ENCODE results near the gene DIAPH2. TPM values are rescaled to one million over a fixed set of nuclear protein-coding genes. Genes with fewer than 3 reads are reported as not detected.

The DIAPH2 gene
- total and polyA plus RNA-seq, 2 donors from 2014 or later, result 2.1 to 15.0 TPM

DNA sequence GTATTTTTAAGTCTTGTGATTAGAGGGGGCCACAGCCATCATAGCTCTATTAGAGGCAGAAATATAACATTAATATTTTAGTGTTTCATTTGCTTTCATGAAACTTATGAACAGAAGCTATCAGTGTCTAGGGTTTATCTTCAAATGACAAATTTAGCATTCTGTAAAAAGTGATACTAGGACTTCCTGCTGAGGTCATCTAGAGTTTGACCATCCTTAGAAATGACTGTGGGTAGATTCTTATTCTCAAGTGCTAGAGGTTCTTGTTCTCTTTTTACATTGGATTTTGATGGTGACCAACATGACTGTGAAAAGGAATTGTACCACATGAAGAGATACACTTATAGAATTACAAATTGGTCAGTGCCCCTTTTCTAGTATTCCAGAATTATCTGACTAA lies 767.6 kb downstream of the DIAPH2 start:
- H3K4me1 ChIP-seq (ENCODE audit: control insufficient read depth in 2 of 3, insufficient read depth in 2 of 3, low read depth in 1 of 3, low read length in 3 of 3), result no peaks in the 10 kb centered on the region
- intact Hi-C loops (cut with DNase I), result no loop called here
- H3K36me3 ChIP-seq (ENCODE audit: control insufficient read depth in 2 of 3, insufficient read depth in 3 of 3, low read length in 3 of 3), result no peaks in the 10 kb centered on the region
- no peak overlapping the region for H3K9ac ChIP-seq (ENCODE audit: low read length in 3 of 3)
- H3K27ac ChIP-seq (ENCODE audit: low read depth in 2 of 2, low read length in 2 of 2), result no peak overlapping the region
- TF ChIP-seq, protein P1, sequence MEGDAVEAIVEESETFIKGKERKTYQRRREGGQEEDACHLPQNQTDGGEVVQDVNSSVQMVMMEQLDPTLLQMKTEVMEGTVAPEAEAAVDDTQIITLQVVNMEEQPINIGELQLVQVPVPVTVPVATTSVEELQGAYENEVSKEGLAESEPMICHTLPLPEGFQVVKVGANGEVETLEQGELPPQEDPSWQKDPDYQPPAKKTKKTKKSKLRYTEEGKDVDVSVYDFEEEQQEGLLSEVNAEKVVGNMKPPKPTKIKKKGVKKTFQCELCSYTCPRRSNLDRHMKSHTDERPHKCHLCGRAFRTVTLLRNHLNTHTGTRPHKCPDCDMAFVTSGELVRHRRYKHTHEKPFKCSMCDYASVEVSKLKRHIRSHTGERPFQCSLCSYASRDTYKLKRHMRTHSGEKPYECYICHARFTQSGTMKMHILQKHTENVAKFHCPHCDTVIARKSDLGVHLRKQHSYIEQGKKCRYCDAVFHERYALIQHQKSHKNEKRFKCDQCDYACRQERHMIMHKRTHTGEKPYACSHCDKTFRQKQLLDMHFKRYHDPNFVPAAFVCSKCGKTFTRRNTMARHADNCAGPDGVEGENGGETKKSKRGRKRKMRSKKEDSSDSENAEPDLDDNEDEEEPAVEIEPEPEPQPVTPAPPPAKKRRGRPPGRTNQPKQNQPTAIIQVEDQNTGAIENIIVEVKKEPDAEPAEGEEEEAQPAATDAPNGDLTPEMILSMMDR (IDR thresholded peaks at IDR 0.05; ENCODE audit: borderline replicate concordance, extremely low read depth, insufficient read depth), result no peak
- no peaks in the 10 kb centered on the region for H3K9me3 ChIP-seq (ENCODE audit: control insufficient read depth in 2 of 3, insufficient read depth in 1 of 3, low read length in 3 of 3)
- no peaks in the 10 kb centered on the region for H3K27me3 ChIP-seq (ENCODE audit: control insufficient read depth, insufficient read depth, low read length)
- DNase-seq (no peak), FAIRE-seq (no peak)
- H3K4me3 ChIP-seq (ENCODE audit: low read length in 3 of 3), result no peak overlapping the region

DNA sequence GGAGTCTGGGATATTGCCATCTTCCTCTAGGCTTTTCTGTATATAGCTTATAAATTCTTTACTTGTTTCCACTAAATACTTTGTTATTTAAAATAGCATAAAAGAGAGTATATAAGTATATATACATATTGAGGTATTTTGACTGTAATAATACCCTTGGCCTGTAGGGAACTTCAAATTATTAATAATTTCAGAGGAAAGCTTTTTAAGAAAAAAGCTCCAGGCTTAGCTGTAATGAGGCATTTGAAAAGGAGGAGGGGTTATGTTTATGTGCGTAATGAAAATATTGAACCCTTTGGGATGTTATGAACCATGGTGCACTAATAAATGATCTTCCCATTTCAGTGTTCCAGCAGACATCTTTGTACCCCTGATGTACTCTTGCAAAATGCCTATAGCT lies 777.1 kb downstream of the DIAPH2 start:
- Histone ChIP-seq H3K4me3 (ENCODE audit: low read length in 3 of 3) (no peak overlapping the region), H3K27me3 (ENCODE audit: control insufficient read depth, insufficient read depth, low read length) (peaks cover 2% of the 10 kb centered on the region)
- TF ChIP-seq, protein P1 (IDR thresholded peaks at IDR 0.05; ENCODE audit: borderline replicate concordance, extremely low read depth, insufficient read depth), result no peak

DNA sequence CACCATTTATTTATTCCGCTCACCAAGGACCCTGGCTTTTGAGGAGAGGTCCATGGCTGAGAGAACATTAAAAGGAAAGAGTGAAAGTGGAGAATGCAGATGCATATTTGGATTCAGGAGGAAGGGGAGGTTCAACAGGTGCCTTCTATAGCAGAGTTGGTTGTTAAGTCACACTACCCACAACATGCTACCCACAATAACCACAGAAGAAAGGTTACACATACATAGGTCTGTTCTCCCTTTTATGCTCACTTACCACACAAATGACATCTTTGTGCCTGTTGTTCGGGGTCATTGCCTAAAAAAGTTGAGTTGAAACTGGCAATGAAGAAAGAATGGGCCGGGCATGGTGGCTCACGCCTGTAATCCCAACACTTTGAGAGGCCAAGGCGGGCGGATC lies 786.4 kb downstream of the DIAPH2 start:
- H3K36me3 ChIP-seq (ENCODE audit: control insufficient read depth in 2 of 3, insufficient read depth in 3 of 3, low read length in 3 of 3), result no peaks in the 10 kb centered on the region

More for the DNA sequence above, 777.1 kb downstream of the DIAPH2 start:
- H3K36me3 ChIP-seq (ENCODE audit: control insufficient read depth in 2 of 3, insufficient read depth in 3 of 3, low read length in 3 of 3), result no peaks in the 10 kb centered on the region
- FAIRE-seq (no peak), DNase-seq (no peak)
- no peak overlapping the region for H3K27ac ChIP-seq (ENCODE audit: low read depth in 2 of 2, low read length in 2 of 2)
- intact Hi-C loops (cut with DNase I), result no loop called here
- no peaks in the 10 kb centered on the region for H3K9me3 ChIP-seq (ENCODE audit: control insufficient read depth in 2 of 3, insufficient read depth in 1 of 3, low read length in 3 of 3)
- H3K4me1 ChIP-seq (ENCODE audit: control insufficient read depth in 2 of 3, insufficient read depth in 2 of 3, low read depth in 1 of 3, low read length in 3 of 3), result no peaks in the 10 kb centered on the region
- H3K9ac ChIP-seq (ENCODE audit: low read length in 3 of 3), result no peak overlapping the region

More for the DNA sequence above, 786.4 kb downstream of the DIAPH2 start:
- FAIRE-seq (no peak), DNase-seq (no peak)
- Histone ChIP-seq H3K4me1 (ENCODE audit: control insufficient read depth in 2 of 3, insufficient read depth in 2 of 3, low read depth in 1 of 3, low read length in 3 of 3) (no peaks in the 10 kb centered on the region), H3K27ac (ENCODE audit: low read depth in 2 of 2, low read length in 2 of 2) (no peak overlapping the region), H3K4me3 (ENCODE audit: low read length in 3 of 3) (no peak overlapping the region), H3K27me3 (ENCODE audit: control insufficient read depth, insufficient read depth, low read length) (no peaks in the 10 kb centered on the region), H3K9me3 (ENCODE audit: control insufficient read depth in 2 of 3, insufficient read depth in 1 of 3, low read length in 3 of 3) (no peaks in the 10 kb centered on the region), H3K9ac (ENCODE audit: low read length in 3 of 3) (no peak overlapping the region)
- intact Hi-C loops (cut with DNase I), result no loop called here
- TF ChIP-seq, protein P1 (IDR thresholded peaks at IDR 0.05; ENCODE audit: borderline replicate concordance, extremely low read depth, insufficient read depth), result no peak
